HCT116 (cell line): ENCODE measurements around the gene CCNK. TPM values are rescaled to one million over a fixed set of nuclear protein-coding genes. Genes with fewer than 3 reads are reported as not detected.

ENCODE experiments used
- ATAC-seq: fragments of 200-7000 bp; cut with Tn5 transposase; 2 replicates; pipeline ENCODE4 v1.9.1; 2020; ENCODE audit warnings: mild to moderate bottlenecking, moderate library complexity
- BruUV-seq: library from RNA; stranded (reverse); fragments of 400-500 nt; replicated peaks from 2 replicates; lab custom pipeline; 2021; lab: Mats Ljungman, UMichigan
- CTCF ChIA-PET: fragments of 300-600 bp; sonication (Branson Sonifier 250); formaldehyde crosslinking; loops from one replicate; lab custom pipeline; 2021; ENCODE audit warnings: antibody characterized with exemption; lab: Charles Lee
- POLR2A ChIA-PET: fragments of 300-600, 350-600 bp; sonication (Branson Sonifier 250); formaldehyde crosslinking; loops from one replicate; lab custom pipeline; 2021; ENCODE audit warnings: antibody characterized with exemption; lab: Charles Lee
- RAD21 ChIA-PET, 2 experiments: fragments of 300-600 bp; sonication (Branson Sonifier 250); formaldehyde crosslinking; loops; one replicate each; lab custom pipeline; 2023; ENCODE audit warnings: low total read pairs in 2 of 2; ENCODE audit not compliant: uncharacterized antibody in 2 of 2, unreplicated experiment in 2 of 2, low non-redundant PET in 1 of 2; lab: Charles Lee
- DNase-seq: peaks from one replicate; pipeline ENCODE4 v3.0.0-alpha.2; 2010; ENCODE audit warnings: low read depth, low spot score
- H2AFZ ChIP-seq: fragments of 200-600 bp; shearing (Covaris generic), sonication (generic); 2 replicates; pipeline ENCODE4 v1.6.1; 2017; ENCODE audit warnings: low read depth, mixed run types, mixed read lengths, antibody characterized with exemption, low read length; ENCODE audit not compliant: poor library complexity, severe bottlenecking
- H3K27ac ChIP-seq: 2 replicates; pipeline ENCODE4 v1.5.1; 2012; ENCODE audit warnings: low read depth, low read length
- H3K27me3 ChIP-seq: fragments of 200-600 bp; sonication (generic); 2 replicates; pipeline ENCODE4 v1.6.1; 2016; ENCODE audit warnings: mixed run types, low read length, mixed read lengths; ENCODE audit not compliant: insufficient read depth
- H3K36me3 ChIP-seq, 2 experiments: fragments of 200-500 bp in 1 of 2; fragments of 200-600 bp in 1 of 2; sonication (Bioruptor generic) in 1 of 2; sonication (generic) in 1 of 2; 2 replicates each; pipeline versions ENCODE4 v1.5.1 to v1.6.1; 2014 to 2016; ENCODE audit warnings: low read length in 2 of 2, inconsistent platforms in 1 of 2, mixed read lengths in 1 of 2, mixed run types in 1 of 2; ENCODE audit not compliant: insufficient read depth in 2 of 2, control insufficient read depth in 1 of 2
- H3K4me1 ChIP-seq, 2 experiments: fragments of 200-600 bp in 1 of 2; sonication (generic) in 1 of 2; 2 replicates each; pipeline versions ENCODE4 v1.5.1 to v1.6.1; 2012 to 2017; ENCODE audit warnings: low read length in 2 of 2, inconsistent platforms in 1 of 2, mild to moderate bottlenecking in 1 of 2, mixed read lengths in 1 of 2, mixed run types in 1 of 2, moderate library complexity in 1 of 2; ENCODE audit not compliant: insufficient read depth in 2 of 2, control insufficient read depth in 1 of 2
- H3K4me2 ChIP-seq: fragments of 200-600 bp; sonication (generic); 2 replicates; pipeline ENCODE4 v1.6.1; 2017; ENCODE audit warnings: mixed run types, low read length, mixed read lengths
- H3K4me3 ChIP-seq, 2 experiments: fragments of 200-600 bp in 1 of 2; sonication (generic) in 1 of 2; replicated peaks in 1 of 2; 2 replicates each; pipeline ENCODE4 v1.5.1; 2011 to 2016; ENCODE audit warnings: low read length in 2 of 2, control low read depth in 1 of 2, low read depth in 1 of 2, mild to moderate bottlenecking in 1 of 2, mixed read lengths in 1 of 2, mixed run types in 1 of 2
- H3K79me2 ChIP-seq: fragments of 200-600 bp; sonication (generic); 2 replicates; pipeline ENCODE4 v1.6.1; 2017; ENCODE audit warnings: mild to moderate bottlenecking, mixed run types, low read length, moderate library complexity, mixed read lengths; ENCODE audit not compliant: insufficient read depth
- H3K9ac ChIP-seq: fragments of 200-600 bp; sonication (generic); 2 replicates; pipeline ENCODE4 v1.6.1; 2016; ENCODE audit warnings: low read length, mixed read lengths
- H3K9me2 ChIP-seq: fragments of 200-600 bp; sonication (generic), shearing (Covaris generic); 2 replicates; pipeline ENCODE4 v1.6.1; 2017; ENCODE audit warnings: mixed run types, mild to moderate bottlenecking, moderate library complexity; ENCODE audit not compliant: insufficient read depth
- H3K9me3 ChIP-seq, 2 experiments: fragments of 200-500 bp in 1 of 2; fragments of 200-600 bp in 1 of 2; sonication (Bioruptor generic) in 1 of 2; sonication (generic) in 1 of 2; 2 replicates each; pipeline ENCODE4 v1.6.1; 2014 to 2017; ENCODE audit warnings: low read length in 2 of 2, mixed read lengths in 2 of 2, inconsistent platforms in 1 of 2, low read depth in 1 of 2, mild to moderate bottlenecking in 1 of 2, mixed run types in 1 of 2, moderate library complexity in 1 of 2; ENCODE audit not compliant: control insufficient read depth in 1 of 2, insufficient read depth in 1 of 2
- H4K20me1 ChIP-seq: fragments of 200-600 bp; sonication (generic), shearing (Covaris generic); 2 replicates; pipeline ENCODE4 v1.6.1; 2017; ENCODE audit warnings: mixed run types, mild to moderate bottlenecking, moderate library complexity; ENCODE audit not compliant: insufficient read depth
- CBX3 ChIP-seq: IDR thresholded peaks from 2 replicates; pipeline ENCODE4 v1.6.1; 2012; ENCODE audit warnings: low read depth
- CEBPB ChIP-seq: IDR thresholded peaks from 2 replicates; pipeline ENCODE4 v1.6.1; 2012; ENCODE audit warnings: low read depth
- EZH2 ChIP-seq: fragments of 200-600 bp; sonication (generic); IDR thresholded peaks from 2 replicates; pipeline ENCODE4 v1.6.1; 2017; ENCODE audit warnings: antibody characterized with exemption, mixed run types
- EZH2phosphoT487 ChIP-seq: fragments of 200-600 bp; IDR thresholded peaks from 2 replicates; pipeline ENCODE4 v1.6.1; 2018; ENCODE audit warnings: antibody characterized with exemption, borderline replicate concordance
- FOSL1 ChIP-seq: IDR thresholded peaks from 2 replicates; pipeline ENCODE4 v1.6.1; 2012; ENCODE audit warnings: low read depth
- MAX ChIP-seq: IDR thresholded peaks from 2 replicates; pipeline ENCODE4 v1.6.1; 2012
- POLR2A ChIP-seq: IDR thresholded peaks from 2 replicates; pipeline ENCODE4 v1.7.0; 2011; ENCODE audit warnings: borderline replicate concordance; ENCODE audit not compliant: insufficient read depth, insufficient read length; ENCODE audit errors: extremely low read depth
- POLR2AphosphoS5 ChIP-seq: IDR thresholded peaks from 2 replicates; pipeline ENCODE4 v1.6.1; 2011; ENCODE audit warnings: mild to moderate bottlenecking, low read depth, low read length, moderate library complexity
- SIN3A ChIP-seq: IDR thresholded peaks from 2 replicates; pipeline ENCODE4 v1.6.1; 2012; ENCODE audit warnings: low read depth
- TCF7L2 ChIP-seq: IDR thresholded peaks from 2 replicates; pipeline ENCODE4 v1.7.0; 2011; ENCODE audit warnings: borderline replicate concordance, inconsistent platforms; ENCODE audit not compliant: insufficient read depth, insufficient read length; ENCODE audit errors: extremely low read depth
- ZBTB33 ChIP-seq: IDR thresholded peaks from 2 replicates; pipeline ENCODE4 v1.6.1; 2011; ENCODE audit warnings: mild to moderate bottlenecking, low read length, moderate library complexity; ENCODE audit not compliant: insufficient replicate concordance; ENCODE audit errors: extremely low read depth
- ZFX ChIP-seq: fragments of 450-650 bp; IDR thresholded peaks from 2 replicates; pipeline ENCODE4 v1.6.1; 2017
- ZNF274 ChIP-seq: fragments of 200-500 bp; sonication (Bioruptor generic); IDR thresholded peaks from 2 replicates; pipeline ENCODE4 v1.6.1; 2014; ENCODE audit warnings: mild to moderate bottlenecking, low read depth, low read length, inconsistent platforms
- intact Hi-C: fragments of 100-400 bp; cut with micrococcal nuclease; formaldehyde crosslinking; loops from 2 replicates; pipeline ENCODE4 v1.10.0; 2022
- total RNA-seq: library from RNA; stranded (reverse); gene quantifications from one replicate; pipeline ENCODE4 v1.2.1, GENCODE V29; 2021; ENCODE audit not compliant: unreplicated experiment
- TF ChIP-seq, protein P1 (sequence below): IDR thresholded peaks from 2 replicates; pipeline ENCODE4 v1.6.1; 2012; ENCODE audit warnings: low read depth

The CCNK gene
- total RNA-seq, 1 experiment from 2014 or later = 68.2 TPM

- intact Hi-C loops = no loop called here
- ATAC-seq = no peak
- TF ChIP-seq EZH2 (no peak), MAX (no peak), TCF7L2 (no peak), POLR2AphosphoS5 (no peak), ZNF274 (no peak), CBX3 (no peak), ZBTB33 (no peak), EZH2phosphoT487 (no peak), FOSL1 (no peak), SIN3A (no peak), ZFX (no peak), CEBPB (no peak), POLR2A (no peak)
- TF ChIP-seq, protein P1, sequence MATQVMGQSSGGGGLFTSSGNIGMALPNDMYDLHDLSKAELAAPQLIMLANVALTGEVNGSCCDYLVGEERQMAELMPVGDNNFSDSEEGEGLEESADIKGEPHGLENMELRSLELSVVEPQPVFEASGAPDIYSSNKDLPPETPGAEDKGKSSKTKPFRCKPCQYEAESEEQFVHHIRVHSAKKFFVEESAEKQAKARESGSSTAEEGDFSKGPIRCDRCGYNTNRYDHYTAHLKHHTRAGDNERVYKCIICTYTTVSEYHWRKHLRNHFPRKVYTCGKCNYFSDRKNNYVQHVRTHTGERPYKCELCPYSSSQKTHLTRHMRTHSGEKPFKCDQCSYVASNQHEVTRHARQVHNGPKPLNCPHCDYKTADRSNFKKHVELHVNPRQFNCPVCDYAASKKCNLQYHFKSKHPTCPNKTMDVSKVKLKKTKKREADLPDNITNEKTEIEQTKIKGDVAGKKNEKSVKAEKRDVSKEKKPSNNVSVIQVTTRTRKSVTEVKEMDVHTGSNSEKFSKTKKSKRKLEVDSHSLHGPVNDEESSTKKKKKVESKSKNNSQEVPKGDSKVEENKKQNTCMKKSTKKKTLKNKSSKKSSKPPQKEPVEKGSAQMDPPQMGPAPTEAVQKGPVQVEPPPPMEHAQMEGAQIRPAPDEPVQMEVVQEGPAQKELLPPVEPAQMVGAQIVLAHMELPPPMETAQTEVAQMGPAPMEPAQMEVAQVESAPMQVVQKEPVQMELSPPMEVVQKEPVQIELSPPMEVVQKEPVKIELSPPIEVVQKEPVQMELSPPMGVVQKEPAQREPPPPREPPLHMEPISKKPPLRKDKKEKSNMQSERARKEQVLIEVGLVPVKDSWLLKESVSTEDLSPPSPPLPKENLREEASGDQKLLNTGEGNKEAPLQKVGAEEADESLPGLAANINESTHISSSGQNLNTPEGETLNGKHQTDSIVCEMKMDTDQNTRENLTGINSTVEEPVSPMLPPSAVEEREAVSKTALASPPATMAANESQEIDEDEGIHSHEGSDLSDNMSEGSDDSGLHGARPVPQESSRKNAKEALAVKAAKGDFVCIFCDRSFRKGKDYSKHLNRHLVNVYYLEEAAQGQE = no peak
- ChIA-PET RAD21 (no interaction called here), CTCF (no interaction called here), POLR2A (no interaction called here)
- no peak overlapping the region for H2AFZ ChIP-seq
- peaks cover 31% of the 10 kb centered on the region for H3K79me2 ChIP-seq
- BruUV-seq = no TSS peak
- no peak overlapping the region for H3K4me2 ChIP-seq
- H3K36me3 ChIP-seq = no peaks in the 10 kb centered on the region
- no peaks in the 10 kb centered on the region for H3K9me3 ChIP-seq
- H3K4me1 ChIP-seq = peaks cover 0 to 8% of the 10 kb centered on the region in 2 experiments; a peak in 2 of 4 replicates
- no peak overlapping the region for H3K9ac ChIP-seq
- H3K9me2 ChIP-seq = no peaks in the 10 kb centered on the region
- no peak overlapping the region for H3K4me3 ChIP-seq
- no peak overlapping the region for H3K27ac ChIP-seq
- no peaks in the 10 kb centered on the region for H3K27me3 ChIP-seq
- no peak for DNase-seq
- no peaks in the 10 kb centered on the region for H4K20me1 ChIP-seq
Observed at GRCh38 chr14:99550387-99550992, 69.3 kb downstream of the CCNK start.
